ENCODE results near the gene SLC2A5. TPM values are rescaled to one million over a fixed set of nuclear protein-coding genes. Genes with fewer than 3 reads are reported as not detected.

SLC2A5 gene
- total and polyA plus RNA-seq, 2 donors (not counting 3 experiments of a cell fraction or from before 2014, with no cell fraction given), result not detected

DNA sequence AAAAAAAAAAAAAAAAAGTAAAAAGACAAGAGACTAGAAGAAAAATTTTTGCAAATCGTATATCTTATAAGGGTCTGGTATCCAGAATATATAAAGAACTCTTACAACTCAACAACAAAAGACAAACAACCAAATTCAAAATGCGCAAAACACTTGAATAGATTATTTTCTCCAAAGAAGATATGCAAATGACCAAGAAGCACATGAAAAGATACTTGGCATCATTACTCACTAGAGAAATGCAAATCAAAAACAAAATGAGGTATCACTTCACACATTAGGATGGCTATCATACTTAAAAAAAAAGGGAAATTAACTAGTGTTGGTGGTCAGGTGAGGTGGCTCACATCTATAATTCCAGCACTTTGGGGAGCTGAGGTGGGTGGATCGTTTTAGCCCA, 12.0 kb upstream of the SLC2A5 start:
- Histone ChIP-seq H3K9me1 (replicated peaks; ENCODE audit: control insufficient read depth, extremely low read depth, insufficient read depth, low read length) (no peaks in the 10 kb centered on the region), H3K9me3 (replicated peaks; ENCODE audit: control insufficient read depth, insufficient read depth, low read length) (no peaks in the 10 kb centered on the region), H2AFZ (ENCODE audit: low read depth, low read length) (no peak overlapping the region), H3K9ac (replicated peaks; ENCODE audit: extremely low read depth, insufficient read depth, low read length) (no peak overlapping the region), H3K4me1 (ENCODE audit: control insufficient read depth, extremely low read depth, insufficient read depth, low read length) (no peaks in the 10 kb centered on the region), H3K4me2 (ENCODE audit: insufficient read depth, low read length) (no peak overlapping the region), H3K27ac (ENCODE audit: insufficient read depth, low read depth, low read length) (no peak overlapping the region), H3K79me2 (ENCODE audit: control insufficient read depth, insufficient read depth, low read length) (no peaks in the 10 kb centered on the region), H3K27me3 (ENCODE audit: control insufficient read depth in 2 of 2, insufficient read depth in 2 of 2, low read length in 2 of 2) (peaks cover 0 to under 1% of the 10 kb centered on the region in 2 experiments), H4K20me1 (replicated peaks; ENCODE audit: control insufficient read depth, extremely low read depth, insufficient read depth, low read length) (no peaks in the 10 kb centered on the region), H3K36me3 (ENCODE audit: control insufficient read depth in 2 of 2, extremely low read depth in 1 of 2, insufficient read depth in 2 of 2, low read length in 2 of 2) (no peaks in the 10 kb centered on the region), H3K4me3 (replicated peaks in 1 of 3; ENCODE audit: insufficient read depth in 1 of 3, low read depth in 1 of 3, low read length in 3 of 3) (no peak overlapping the region)
- CTCF ChIA-PET, result interaction anchor here (0.7 to 2.2 kb wide), 7 partner anchors 11 to 77 kb away, joined by 3 to 13 read pairs (median 3); no protein-coding TSS in a partner anchor
- no peak for FAIRE-seq
- no peak for DNase-seq (ENCODE audit: low read depth, low spot score)
- POLR2A ChIA-PET, result interaction anchor here (0.7 kb wide), 1 partner anchor 21 kb away, joined by 6 read pairs; no protein-coding TSS in a partner anchor
- intact Hi-C loops (cut with micrococcal nuclease) (no loop called here), dilution Hi-C loops (cut with MboI; ENCODE audit: extremely low pct_ligation_motif_present, low sequenced_read_pairs) (no loop called here)
- TF ChIP-seq EZH2 (IDR thresholded peaks at IDR 0.05; ENCODE audit: borderline replicate concordance, low read depth, low read length, severe bottlenecking) (no peak), JUN (IDR thresholded peaks at IDR 0.05; ENCODE audit: borderline replicate concordance, insufficient read depth, insufficient read length, low read depth) (no peak), FOS (IDR thresholded peaks at IDR 0.05; ENCODE audit: borderline replicate concordance, insufficient read depth, low read length) (no peak), GATA2 (IDR thresholded peaks at IDR 0.05; ENCODE audit: insufficient read depth, insufficient read length, low read depth, low read length) (no peak), POLR2A (IDR thresholded peaks at IDR 0.05; ENCODE audit: low read depth, low read length) (no peak), MYC (IDR thresholded peaks at IDR 0.05; ENCODE audit: low read depth, low read length) (no peak), POLR2AphosphoS5 (IDR thresholded peaks at IDR 0.05; ENCODE audit: insufficient read depth, low read depth, low read length) (no peak)
- TF ChIP-seq, protein P1, sequence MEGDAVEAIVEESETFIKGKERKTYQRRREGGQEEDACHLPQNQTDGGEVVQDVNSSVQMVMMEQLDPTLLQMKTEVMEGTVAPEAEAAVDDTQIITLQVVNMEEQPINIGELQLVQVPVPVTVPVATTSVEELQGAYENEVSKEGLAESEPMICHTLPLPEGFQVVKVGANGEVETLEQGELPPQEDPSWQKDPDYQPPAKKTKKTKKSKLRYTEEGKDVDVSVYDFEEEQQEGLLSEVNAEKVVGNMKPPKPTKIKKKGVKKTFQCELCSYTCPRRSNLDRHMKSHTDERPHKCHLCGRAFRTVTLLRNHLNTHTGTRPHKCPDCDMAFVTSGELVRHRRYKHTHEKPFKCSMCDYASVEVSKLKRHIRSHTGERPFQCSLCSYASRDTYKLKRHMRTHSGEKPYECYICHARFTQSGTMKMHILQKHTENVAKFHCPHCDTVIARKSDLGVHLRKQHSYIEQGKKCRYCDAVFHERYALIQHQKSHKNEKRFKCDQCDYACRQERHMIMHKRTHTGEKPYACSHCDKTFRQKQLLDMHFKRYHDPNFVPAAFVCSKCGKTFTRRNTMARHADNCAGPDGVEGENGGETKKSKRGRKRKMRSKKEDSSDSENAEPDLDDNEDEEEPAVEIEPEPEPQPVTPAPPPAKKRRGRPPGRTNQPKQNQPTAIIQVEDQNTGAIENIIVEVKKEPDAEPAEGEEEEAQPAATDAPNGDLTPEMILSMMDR (IDR thresholded peaks at IDR 0.05; ENCODE audit: extremely low read depth in 1 of 2, insufficient read depth in 1 of 2, low read depth in 1 of 2, low read length in 2 of 2), result no peak
- TF ChIP-seq, protein P2, sequence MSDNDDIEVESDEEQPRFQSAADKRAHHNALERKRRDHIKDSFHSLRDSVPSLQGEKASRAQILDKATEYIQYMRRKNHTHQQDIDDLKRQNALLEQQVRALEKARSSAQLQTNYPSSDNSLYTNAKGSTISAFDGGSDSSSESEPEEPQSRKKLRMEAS (IDR thresholded peaks at IDR 0.05; ENCODE audit: insufficient read depth, insufficient read length), result no peak
- no TSS peak for BruUV-seq (replicated peaks)

Data from endothelial cell of umbilical vein (primary cell).